ENCODE data around the gene TTC39B.
A peak's percentile ranks its signal among the peaks of the same experiment; 100 is the strongest.
"Not testable (repeated sequence)": the region's sequence is repeated elsewhere in the genome, so short reads cannot be mapped to it uniquely, and the experiment has no call there.

The TTC39B gene

DNA sequence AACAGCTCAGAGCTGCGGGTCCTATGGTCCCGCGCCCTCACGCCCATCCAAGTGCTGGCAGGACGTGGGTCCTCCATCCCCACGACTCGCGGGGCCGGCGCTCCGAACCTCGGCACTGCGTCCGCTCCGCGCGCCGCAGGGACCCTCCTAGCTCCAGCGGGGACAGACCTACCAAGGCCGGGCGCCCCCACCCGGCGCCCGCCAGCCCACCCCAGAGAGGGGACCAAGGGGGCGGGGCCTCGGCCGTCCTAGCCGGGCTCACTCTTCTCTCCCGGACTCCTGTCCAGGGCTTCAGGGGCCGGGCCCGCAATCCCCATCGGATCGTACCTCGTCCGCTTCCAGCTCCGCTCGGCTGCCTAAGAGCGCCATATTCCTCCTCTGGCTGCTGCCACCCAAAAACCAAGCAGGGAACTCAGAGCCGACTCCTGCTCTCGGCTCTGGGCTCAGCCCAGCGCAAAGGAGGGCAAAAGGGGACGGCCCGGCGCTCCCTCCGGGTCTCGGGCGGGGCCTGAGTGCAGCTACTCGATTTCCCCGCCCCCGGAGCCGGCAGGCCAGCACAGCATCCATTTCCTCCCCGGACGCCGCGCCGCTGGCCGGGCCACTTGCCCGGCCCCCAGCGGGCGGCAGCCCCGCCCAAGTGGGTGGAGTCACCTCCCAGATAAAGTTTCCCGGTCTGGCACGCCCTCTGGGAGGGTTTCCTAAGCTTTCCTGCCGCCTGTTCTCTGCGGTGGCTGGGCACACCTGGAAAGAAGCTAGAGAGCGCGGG is at the start of gene TTC39B:
TSS of gene TTC39B (minus strand) at position 460 of the 766 bp plus-strand sequence. CDS start at position 369, 91 bp downstream.
- peak; percentile 31 for FAIRE-seq

DNA sequence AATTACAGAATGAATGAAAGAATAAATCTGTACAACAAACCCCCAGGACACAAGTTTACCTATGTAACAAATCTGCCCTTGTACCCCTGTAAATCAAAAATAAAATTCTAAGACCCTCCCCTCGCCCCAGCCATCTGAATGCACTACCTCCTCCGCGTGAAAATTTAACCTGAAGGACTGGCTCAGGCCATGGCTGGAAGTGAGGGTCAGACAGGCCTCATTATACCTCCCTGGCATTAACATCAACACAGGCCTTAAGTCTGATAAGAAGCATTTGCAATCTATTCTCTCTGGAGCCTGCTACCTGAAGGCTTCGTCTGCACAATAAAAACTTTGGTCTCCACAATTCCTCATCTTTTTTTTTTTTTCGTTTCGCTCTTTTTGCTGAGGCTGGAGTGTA is 48.7 kb upstream of the TTC39B start:
- FAIRE-seq, result no peak

DNA sequence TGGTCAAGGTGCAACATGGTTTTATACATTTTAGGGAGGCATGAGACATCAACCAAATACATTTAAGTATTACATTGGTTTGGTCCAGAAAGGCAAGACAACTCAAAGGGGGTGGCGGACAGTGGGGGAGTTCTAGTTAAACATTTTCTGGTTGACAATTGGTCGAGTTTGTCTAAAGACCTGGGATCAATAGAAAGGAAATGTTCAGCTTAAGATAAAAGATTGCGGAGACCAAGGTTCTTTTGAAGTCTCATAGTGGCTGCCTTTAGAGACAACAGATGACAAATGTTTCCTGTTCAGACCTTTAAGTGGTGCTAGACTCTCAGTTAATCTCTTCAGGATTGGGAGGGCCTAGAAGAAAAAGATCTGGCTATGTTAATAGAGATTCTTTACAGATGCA is 47.7 kb upstream of the TTC39B start:
- no peak for FAIRE-seq

DNA sequence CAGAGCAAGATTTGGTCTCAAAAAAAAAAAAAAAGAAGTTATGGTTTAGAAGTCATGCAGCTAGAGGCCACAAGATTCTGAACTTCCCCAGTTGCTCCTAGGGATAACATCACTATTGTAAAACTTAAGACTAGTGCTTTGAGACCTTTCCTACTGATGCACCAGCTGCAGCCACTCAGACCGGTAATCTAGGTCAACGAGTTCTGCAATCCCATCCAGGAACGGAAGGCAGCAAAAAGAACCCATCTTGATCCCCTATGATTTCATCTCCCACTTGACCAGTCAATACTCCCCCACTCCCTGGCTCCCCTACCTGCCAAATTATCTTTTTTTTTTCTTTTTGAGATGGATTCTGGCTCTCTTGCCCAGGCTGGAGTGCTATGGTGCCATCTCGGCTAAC is 46.9 kb upstream of the TTC39B start:
- no peak for FAIRE-seq

DNA sequence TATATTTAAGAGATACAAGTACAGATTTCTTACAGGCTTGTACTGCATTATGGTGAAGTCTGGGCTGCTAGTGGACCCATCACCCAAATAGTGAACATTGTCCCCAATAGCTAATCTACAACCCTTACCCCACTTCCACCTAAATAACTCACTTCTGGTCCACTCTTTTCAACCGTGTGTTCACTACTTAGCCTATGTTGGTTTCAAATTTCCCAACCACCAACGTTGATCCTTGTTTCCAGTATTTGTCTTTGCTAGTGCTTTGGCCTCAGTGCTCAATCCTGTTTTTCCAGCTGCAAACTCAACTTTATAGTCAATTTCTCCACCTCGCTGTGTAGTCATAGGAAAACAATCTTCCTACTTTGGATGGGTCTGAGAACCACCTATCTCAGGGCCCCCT is 45.3 kb upstream of the TTC39B start:
- no peak for FAIRE-seq

DNA sequence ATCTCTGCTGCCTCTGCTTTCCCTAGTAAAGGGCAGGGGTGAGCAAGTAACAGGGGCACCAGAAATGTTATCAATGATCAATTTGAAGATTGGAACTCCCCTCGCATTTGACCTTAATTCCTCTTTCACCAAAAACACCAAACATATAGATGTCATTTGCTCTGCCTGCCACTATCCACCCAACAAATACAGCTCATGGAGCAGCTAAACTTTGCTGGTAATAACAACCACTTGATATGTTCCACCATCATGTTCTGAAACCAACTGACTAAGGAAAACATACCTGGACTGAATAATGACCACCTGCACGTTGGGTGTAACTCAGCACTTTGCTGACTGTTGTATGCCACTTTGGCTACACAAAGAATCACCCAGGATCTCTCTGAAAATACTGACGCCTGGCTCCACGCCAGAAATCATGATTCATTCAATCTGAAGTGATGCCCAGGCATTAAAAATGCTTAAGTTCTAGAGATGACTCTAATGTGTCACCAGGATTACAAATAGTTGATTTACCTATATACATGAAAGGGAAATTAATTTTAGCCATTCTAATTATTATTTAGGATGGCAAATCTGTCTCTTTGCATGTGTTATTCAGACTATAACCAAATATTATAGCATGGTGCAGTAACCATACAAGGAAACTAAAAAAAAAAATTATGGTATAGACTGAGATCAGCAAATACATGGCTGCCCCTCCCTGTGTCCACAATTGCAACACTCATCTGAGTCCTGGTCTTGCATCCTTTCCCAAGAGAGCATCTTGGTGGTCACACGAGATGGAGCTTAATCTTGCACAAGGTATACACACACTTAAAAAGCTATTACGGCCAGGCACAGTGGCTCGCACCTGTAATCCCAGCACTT is 43.1 kb upstream of the TTC39B start:
- FAIRE-seq, result no peak

DNA sequence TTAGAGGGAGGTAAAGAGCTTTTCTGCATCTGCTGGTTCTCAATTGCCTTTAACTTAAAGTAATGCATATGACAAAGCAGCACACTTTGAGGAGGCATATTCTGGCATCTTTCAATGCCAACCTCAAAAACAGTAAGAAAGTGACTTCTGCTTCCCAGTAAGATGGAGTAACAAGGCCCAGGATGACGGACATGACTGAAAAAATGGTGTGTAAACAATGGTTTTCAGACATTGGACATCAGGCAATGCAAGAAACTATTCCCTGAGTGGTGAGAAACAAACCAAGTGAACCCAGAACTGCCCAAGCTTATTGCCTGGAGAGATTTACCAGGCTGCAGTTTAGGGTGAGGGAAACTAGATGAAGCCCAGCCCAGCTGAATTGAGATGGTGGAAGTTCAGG is 39.8 kb upstream of the TTC39B start:
- FAIRE-seq, result no peak

DNA sequence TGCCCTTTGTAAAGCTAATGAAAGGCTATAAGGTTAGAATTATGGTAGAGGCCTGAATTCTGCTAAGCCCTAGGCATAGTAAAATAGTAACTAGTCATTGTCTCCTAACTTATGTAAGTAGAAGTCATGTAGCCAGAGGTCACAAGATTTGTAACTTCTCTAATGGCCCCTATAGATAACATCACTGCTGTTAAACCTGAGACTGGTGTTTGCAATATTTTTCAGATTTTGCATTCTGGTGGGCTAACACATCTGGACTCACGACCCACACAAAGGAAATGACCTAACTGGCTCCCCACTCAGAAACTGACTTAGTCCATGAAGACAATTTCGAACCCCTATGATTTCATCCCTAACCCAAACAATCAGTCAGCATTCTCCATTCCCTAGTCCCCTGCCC is 37.2 kb upstream of the TTC39B start:
- no peak for FAIRE-seq

DNA sequence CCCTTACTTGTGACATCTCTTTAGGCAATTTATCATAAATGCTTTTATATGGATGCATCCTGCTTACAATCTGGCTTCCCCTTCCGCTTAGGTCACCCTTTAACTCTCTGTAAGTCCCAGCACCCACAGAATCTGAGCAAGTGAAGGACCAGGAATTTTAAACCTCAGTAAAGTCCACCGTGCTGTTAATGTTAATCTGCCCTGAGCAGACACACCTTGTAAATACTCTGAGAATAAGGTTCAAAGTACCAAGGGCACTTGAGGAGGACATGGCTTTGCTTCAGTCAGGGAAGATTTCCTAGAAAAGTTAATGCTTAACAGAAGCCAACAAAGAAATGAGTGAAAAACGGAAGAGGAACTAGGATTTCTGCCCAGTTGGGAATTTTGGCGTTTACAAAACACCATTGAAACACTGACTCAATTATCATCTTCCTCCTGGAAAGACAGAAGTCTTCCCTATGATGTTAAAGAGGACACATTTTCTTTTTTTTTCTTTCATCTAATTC is 26.4 kb upstream of the TTC39B start:
- peak; percentile 95 for FAIRE-seq

DNA sequence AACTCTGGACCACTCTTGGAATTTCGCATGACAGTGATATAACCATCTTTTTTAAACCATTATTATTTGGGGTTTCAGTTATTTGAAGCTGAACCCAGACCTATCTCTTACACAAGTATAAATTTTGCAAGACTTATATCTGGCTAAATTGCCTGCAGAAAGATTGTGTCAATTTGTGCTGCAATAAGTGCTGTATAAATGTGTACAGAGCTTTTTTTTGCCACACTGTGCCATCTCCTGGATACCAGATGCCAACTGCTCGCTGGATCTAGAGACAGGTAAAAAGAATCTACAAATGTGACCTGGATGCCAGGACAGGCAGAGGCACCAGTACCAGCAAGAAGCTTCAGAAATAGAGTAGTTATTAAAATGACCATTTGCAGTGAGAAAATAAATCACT is 25.9 kb upstream of the TTC39B start:
- FAIRE-seq, result no peak

DNA sequence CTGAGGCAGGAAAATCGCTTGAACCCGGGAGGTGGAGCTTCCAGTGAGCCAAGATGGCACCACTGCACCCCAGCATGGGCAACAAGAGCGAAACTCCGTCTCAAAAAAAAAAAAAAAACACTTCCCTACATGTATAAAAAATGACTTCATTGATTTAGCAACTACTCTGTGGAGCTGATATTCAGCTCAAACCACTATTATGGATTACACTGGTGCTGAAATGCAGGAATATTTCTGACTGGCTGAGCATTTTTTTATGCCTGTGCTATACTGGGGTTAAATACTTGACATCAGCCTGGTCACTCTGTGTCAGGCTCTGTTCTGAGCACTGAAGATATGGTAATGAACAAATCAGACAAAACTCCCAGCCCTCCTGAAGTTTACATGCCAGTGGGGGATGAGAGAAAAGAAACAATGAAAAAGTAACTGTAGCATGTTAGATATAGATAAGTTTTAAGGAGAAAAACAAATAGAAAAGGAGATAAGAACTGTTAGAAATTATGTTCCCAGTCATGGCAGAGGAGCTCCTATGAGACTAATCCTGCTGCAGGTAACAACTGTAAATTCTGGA is 22.6 kb upstream of the TTC39B start:
- FAIRE-seq, result no peak

DNA sequence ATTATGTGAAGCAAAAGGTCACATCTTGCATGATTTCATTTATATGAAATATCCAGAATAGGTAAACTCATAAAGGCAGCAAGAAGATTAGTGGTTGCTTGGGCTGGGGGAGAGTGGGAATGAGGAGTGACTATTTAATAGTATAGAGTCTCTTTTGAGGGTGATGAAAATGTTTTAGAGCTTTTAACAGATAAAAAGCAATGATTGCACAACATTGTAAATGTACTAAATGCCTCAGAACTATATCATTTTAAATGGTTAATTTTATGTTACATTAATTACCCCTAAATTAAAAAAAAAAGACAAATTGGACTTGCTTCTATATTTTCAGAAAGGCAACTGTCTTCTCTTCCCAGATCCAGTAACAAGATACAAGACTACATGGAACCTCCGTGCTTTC is 21.9 kb upstream of the TTC39B start:
- no peak for FAIRE-seq

DNA sequence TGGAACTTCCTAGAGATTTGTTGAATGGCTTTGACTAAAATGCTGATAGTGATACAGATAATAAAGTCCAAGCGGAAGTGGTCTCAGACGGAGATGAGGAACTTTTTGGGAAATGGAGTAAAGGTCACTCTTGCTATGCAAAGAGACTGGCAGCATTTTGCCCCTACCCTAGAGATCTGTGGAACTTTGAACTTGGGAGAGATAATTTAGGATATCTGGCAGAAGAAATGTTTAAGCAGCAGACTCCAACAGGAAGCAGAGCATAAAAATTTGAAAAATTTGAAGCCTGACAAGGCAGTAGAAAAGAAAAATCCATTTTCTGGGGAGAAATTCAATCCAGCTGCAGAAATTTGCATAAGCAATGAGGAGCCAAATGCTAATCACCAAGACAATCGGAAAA is 15.7 kb upstream of the TTC39B start:
- not testable (repeated sequence) for FAIRE-seq

DNA sequence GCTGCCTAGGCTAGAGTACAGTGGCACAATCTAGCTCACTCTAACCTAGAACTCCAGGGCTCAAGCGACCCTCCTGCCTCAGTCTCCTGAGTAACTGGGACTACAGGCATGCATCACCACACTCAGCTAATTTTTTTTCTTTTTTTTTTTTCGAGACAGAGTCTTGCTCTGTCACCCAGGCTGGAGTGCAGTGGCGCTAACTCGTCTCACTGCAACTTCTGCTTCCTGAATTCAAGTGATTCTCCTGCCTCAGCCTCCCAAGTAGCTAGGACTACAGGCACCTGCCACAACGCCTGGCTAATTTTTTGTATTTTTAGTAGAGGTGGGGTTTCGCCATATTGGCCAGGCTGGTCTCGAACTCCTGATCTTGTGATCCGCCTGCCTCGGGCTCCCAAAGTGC is 12.6 kb upstream of the TTC39B start:
- not testable (repeated sequence) for FAIRE-seq

DNA sequence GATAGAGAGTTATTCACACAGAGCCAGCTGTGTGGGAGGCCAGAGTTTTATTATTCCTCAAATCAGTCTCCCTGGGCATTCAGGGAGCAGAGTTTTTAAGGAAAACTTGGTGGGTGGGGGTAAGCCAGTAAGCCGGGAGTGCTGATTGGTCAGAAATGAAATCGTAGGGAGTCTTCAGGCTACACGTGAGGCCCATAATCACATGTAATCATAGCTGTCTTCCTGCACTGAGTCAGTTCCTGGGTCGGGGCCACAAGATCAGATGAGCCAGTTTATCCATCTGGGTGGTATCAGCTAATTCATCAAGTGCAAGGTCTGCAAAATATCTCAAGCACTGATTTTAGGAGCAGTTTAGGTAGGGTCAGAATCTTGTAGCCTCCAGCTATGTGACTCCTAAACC is 10.8 kb upstream of the TTC39B start:
- FAIRE-seq, result no peak

DNA sequence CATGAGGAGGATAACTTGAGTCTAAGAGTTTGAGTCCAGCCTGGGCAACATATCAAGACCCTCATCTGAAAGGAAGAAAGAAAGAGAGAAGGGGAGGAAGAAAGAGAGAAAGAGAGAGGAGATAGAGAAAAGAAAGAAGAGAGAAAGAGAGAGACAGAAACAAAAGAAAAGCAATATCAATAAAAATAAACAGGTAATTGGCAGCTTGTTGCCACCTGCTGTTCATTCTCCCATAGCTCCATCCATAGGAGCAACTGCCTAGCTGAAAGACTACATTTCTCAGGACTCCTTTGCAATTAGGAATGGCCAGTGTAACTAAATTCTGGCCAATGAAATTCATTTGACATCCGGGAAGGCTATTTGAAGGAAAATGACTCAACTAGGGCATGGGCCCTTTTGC is 4.6 kb upstream of the TTC39B start:
- no peak for FAIRE-seq

DNA sequence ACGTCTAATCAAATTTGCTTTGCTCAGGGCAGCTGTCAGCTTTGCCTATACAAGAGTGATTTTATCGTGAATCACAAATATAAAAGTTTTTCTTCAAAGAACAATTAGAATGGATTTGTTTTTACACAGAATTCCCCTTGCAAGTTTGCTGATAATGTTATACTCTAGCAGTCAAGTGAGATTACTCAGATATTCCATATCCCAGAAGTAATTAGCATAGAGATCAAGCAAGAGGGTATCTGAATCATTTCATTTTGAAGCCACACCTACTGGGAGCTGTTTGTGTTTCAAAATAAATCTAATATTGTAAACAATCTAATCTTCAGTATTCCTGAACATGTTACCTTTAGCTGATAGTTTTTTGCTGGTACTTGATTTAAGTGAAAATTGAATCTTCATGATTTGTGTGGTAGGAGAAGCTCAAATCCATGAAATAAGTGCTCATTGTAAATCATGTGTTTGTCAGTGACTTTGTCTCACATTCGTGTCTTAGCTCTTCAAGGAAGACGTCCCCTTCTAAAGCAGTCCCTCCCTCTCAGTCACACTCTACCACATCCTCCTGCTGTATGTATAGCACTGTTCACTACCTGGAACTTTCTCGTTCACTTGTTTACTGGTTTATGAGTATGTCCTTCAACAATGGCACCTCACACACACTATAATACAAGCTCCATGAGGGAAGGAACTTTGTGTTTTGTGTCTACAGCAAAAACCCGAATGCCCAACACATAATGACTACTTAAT is 3.3 kb upstream of the TTC39B start:
- FAIRE-seq, result no peak

DNA sequence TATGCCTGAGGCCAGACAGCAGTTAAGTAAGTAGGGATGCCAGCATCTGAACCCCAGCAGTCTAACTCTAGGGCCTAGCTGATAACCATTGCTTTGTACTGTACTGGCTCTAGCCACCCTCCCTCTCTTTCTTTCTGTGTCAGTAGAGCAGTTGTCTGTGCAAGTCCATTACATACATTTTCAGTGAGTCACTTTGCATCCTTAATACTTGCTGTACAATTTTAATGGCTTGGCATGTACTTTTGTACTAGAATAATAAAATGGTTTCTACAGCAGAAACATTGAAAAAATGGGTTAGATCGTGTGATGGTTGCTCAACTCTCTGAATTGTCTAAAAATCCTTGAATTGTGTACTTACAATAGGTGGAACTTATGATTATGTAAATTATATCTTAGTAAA is 1.5 kb upstream of the TTC39B start:
- no peak for FAIRE-seq

DNA sequence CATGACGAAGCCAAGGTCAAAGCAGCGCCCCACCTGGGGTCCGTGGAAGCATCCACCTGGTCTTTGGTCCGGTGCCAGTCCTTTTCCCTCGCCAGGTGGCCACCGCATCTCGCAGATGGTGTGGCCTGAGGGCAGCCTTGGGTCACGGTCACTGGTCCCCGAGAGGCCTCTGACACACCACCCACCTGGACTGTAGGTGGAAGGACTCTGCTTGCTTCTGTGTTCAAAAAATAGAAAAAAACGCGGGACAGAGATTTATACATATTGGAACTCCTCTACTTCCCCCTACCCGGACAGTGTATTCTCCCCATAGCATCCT is 466 bp upstream of the TTC39B start:
- FAIRE-seq, result no peak

DNA sequence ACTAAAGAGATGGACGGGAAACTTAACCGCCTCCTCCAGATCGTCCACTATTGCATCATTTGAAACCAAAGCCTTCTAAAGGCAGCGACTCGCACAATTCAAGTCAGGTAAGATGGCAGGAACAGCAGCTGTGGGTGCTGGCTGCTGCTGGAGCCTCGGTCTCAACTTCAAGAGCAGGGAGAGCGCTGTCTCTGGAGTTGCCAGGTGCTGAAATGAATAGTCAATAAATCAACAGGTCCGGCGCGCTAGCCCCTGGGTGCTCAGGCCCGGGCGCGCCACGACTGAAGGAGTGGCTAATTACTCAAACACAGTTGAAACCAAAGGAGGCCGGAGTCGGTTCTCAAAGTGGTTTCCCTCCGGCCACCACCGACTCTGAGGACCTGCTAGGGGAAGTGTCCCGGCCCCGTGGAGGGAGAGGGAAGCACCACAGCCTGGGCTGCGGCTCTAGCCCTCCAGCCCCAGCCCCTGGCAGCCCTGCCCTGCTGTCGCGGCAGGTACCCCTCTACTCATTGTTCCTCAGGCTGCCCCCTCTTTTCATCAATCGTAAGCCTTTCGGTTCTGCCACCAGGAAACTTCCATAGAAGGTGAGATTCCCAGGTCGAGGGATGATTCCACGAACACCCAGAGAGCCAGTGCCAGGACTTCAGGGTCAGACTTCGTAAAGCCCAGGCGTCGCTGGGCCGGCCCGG is 804 bp downstream of the TTC39B start:
- no peak for FAIRE-seq

DNA sequence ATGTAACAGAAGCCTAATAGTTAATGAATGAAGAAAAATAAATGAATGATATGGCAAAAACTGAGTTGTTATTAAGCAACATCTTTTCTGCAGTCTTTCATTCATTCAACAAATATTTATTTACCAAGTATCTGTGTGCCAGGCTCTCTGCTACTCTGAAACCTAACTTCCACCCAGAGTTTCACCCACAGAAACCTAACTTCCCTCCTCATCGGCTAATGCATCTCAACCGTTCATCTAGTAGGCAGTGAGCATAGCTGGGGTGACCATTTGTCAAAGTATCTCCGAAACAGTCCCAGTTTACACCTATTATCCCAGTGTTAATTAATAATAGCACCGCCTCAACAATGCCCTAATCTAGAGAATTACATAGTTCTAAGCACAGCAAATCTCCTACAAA is 1.5 kb downstream of the TTC39B start:
- FAIRE-seq, result no peak

DNA sequence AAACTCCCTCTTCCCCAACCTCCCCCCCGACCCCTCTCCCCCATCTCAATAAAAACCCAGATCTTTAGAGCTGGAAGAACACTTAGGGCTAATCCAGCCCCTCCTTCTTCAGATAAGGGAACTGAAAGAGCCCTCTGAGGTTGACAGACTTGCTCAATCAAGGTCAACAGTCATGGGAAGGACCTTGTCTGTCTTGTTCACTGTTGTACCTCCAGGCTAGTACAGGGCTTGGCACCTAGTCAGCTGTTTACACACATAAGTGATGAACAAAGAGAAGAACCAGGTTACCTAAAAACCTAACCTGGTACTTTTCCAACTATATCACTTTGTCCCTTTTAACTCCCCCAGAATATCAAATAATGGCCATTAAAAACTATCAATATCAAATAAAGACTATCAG is 2.4 kb downstream of the TTC39B start:
- no peak for FAIRE-seq

Measured in colon (tissue), 2 donors.